ENCODE data around the gene TIMP3.

The TIMP3 gene

GRCh38 chr22:32788904-32789624 is 12.4 kb upstream of the TIMP3 start:
- DNase-seq = no peak

DNA sequence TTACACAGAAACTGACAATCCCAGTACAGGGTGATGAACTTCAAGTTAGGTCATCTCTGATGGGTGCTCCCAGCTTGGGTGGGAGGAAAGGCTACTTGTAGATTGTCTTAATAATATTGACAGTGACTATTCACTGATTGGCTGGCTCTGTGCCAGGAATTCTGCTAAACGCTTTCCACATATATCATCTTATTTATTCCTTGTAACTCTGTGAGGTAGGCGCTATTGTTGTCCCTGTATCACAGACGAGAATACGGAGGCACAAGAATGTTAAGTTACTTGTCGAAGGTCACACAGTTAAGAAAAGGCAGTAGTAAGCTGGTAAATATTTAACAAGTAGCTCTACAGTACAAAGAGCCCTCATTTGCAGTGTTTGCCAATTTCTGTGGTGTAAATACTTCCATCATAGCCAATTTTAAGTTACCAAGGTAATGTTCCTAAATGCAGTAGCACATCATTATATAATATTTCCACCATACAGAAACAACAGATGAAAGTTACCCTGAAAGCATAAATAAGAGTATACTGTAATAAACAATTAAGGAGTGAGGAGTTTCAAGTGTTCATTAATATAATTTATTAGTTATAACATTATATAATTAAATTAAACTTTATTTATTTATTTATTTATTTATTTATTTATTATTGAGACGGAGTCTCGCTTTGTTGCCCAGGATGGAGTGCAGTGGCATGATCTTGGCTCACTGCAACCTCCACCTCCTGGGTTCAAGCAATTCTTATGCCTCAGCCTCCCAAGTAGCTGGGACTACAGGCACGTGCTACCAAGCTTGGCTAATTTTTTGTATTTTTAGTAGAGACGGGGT is 11.5 kb upstream of the TIMP3 start:
- no peak for DNase-seq

GRCh38 chr22:32791056-32791455 is 10.4 kb upstream of the TIMP3 start:
- no peak for DNase-seq

GRCh38 chr22:32791485-32791884 is 10.0 kb upstream of the TIMP3 start:
- DNase-seq = no peak

GRCh38 chr22:32793589-32793988 is 7.9 kb upstream of the TIMP3 start:
- no peak for DNase-seq

- no peak for DNase-seq
Measured at GRCh38 chr22:32794449-32795213, 6.9 kb upstream of the TIMP3 start.

DNA sequence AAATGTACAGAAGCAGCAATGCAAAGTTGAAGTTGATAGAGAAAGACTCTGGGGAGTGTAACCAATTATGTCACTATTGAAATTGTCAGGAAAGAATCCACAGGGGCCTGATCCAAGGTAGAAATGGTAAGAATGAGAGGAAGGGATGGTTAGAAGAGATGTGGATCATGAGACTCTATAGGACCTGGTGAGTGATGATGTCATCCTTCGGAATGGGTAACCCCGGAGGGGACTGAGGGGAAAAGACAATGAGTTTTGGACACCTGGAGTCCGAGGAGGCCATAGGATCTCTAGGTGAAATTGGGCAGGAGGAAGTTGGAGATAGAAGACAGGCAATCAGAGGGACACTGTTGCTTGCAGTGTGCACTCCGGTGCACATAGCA is 6.3 kb upstream of the TIMP3 start:
- no peak for DNase-seq

GRCh38 chr22:32796865-32797573 is 4.5 kb upstream of the TIMP3 start:
- no peak for DNase-seq

GRCh38 chr22:32799496-32799895 is 2.0 kb upstream of the TIMP3 start:
- DNase-seq = no peak

GRCh38 chr22:32800158-32800882 is 1.2 kb upstream of the TIMP3 start:
- DNase-seq = no peak

DNA sequence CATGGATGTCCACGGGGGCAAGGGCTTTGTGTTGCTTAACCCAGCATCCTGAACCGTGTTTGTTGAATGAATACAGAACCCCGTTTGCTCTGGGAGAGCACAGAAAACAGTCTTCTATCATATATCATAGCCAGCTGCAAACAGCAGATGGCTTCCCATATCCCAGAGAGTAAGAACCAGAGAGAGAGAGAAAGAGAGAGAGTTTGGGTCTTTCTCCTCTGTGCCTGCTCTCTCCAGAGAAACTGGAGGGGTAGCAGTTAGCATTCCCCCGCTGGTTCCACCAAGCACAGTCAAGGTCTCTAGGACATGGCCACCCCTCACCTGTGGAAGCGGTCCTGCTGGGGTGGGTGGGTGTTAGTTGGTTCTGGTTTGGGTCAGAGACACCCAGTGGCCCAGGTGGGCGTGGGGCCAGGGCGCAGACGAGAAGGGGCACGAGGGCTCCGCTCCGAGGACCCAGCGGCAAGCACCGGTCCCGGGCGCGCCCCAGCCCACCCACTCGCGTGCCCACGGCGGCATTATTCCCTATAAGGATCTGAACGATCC is 440 bp upstream of the TIMP3 start:
- DNase-seq = no peak

DNA sequence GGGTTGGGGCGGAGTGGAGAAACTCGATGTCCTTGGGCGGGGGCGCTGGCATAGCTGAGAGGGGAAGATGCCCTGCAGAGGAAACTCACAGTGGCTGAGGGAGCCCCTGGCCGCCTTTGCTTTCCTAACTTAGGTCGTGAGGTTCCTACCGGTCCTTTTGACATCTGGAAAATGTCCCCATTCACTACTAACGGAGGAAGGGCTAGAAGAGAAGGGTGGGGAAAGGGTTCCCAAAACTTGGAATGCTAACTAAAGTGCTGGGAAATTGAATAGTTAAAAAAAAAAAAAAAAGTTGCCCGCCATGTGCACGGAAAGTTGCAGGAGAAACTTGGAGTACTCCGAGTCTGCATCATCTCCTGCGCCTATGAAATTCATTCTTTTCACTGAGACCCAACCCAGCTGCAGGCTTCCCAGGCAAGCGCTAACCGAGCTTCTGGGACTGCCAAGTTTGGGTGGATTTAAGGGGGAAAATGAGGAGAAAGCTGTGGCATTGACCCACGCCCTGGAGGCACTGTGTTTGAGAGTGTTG is 796 bp downstream of the TIMP3 start:
- no peak for DNase-seq

GRCh38 chr22:32803020-32803737 is 1.7 kb downstream of the TIMP3 start:
- no peak for DNase-seq

DNA sequence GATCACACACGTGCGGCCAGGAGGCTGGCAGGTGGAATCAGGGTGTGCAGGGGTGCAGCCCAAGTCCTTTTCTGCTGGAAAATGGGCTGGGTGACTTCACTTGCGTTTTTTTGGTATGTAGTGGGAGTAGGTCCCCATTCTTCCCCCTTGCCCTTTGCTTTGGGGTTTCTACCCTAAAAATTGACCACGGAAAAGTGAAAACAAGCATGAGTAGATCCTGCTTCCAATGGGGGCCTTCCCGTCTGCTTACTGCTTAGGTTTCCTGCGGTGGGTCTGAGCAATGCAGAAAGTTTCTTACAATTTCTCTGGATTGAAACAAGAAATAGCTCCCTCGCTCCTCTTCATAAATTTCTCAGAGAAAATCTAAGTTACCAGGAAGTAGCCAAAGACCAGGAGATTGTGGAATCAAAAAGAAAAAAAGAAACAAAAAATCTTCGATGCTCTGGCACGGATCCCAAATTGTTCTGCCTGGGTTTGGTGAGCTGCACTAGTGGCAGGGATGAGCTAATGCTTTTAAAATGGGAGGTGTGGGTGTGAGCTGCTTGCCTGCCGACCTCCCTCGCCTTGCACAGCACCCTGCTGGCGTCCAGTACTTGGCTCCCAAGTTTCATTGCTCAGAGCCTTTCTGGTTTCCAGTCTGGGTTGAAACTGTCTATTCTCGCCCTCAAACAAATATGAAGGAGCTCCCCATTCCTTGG is 2.4 kb downstream of the TIMP3 start:
- no peak for DNase-seq

- DNase-seq = no peak
Measured at GRCh38 chr22:32804531-32805360, 3.2 kb downstream of the TIMP3 start.

DNA sequence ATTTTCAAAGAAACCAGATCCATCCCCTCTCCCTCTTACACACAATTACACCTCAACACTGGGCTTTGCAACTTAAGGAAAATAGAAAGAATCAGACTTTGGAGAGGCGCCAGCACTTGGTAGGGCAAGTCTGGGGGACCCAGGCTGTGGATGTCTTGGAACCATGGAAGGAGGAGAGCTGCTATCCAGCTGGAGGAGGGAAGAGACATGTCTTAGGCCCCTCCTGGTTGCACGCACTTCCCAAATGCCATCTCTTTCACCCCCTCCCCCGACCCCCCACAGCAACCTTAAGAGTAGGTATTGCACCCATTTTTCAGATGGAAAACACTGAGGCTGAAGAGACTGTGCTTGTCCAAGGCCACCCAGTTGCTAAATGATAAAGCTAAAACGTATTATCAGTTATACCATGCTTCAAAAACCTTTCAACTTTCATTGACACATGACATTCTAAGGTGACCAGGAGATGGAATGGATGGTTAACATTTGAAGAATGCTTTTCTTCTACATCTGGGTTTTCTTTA is 3.9 kb downstream of the TIMP3 start:
- DNase-seq = no peak

DNA sequence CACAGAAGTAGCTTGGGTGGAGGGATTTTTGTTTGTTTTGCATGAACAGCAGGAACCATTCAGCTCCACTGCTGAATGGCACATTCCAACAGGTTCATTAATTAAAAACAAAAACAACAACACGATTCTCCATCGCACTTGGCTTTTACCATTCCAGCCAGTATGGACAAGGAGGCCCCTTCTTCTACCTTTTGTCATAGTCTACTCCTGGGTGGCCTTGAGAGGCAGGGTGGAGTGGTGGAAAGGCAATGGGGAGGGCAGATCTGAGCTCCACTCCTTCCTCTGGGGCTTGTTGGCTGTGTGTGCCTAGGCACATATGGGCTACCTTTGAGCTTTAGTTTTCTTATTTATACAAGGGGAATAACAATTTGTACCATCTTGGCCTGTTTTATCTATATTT is 4.8 kb downstream of the TIMP3 start:
- no peak for DNase-seq

GRCh38 chr22:32808038-32808445 is 6.5 kb downstream of the TIMP3 start:
- no peak for DNase-seq
